GM12891 (cell line): Measurements from ENCODE around the gene LANCL1.
A peak's percentile ranks its signal among the peaks of the same experiment; 100 is the strongest.
"Not testable (repeated sequence)": the region's sequence is repeated elsewhere in the genome, so short reads cannot be mapped to it uniquely, and the experiment has no call there.

Experiments used
- DNase-seq: peaks from one replicate; pipeline ENCODE4 v3.0.0; 2011; ENCODE audit warnings: low spot score; ENCODE audit not compliant: insufficient read length
- FAIRE-seq: peaks from 2 replicates; lab custom pipeline; 2011; peaks lifted over from hg19 to GRCh38; lab: Jason Lieb, UNC
- PAX5 ChIP-seq: IDR thresholded peaks from 2 replicates; pipeline ENCODE4 v1.6.1; 2011; ENCODE audit warnings: low read length, moderate library complexity, mild to moderate bottlenecking; ENCODE audit not compliant: insufficient read depth, severe bottlenecking
- POLR2A ChIP-seq: IDR thresholded peaks from 2 replicates; pipeline ENCODE4 v1.6.1; 2011; ENCODE audit warnings: low read depth, low read length, control low read depth
- POLR2AphosphoS5 ChIP-seq: IDR thresholded peaks from 2 replicates; pipeline ENCODE4 v1.6.1; 2011; ENCODE audit warnings: low read depth, low read length, control low read depth
- POU2F2 ChIP-seq: IDR thresholded peaks from 2 replicates; pipeline ENCODE4 v1.6.1; 2011; ENCODE audit warnings: low read depth, mild to moderate bottlenecking, control low read depth, low read length, moderate library complexity
- SPI1 ChIP-seq: IDR thresholded peaks from 2 replicates; pipeline ENCODE4 v1.6.1; 2011; ENCODE audit warnings: low read depth, low read length, control low read depth
- TAF1 ChIP-seq: IDR thresholded peaks from 2 replicates; pipeline ENCODE4 v1.6.1; 2011; ENCODE audit warnings: low read depth, low read length, control low read depth

LANCL1 gene

GRCh38 chr2:210460322-210461227, 16.0 kb downstream of the LANCL1 start:
- FAIRE-seq (no peak), DNase-seq (no peak)
- TF ChIP-seq POLR2AphosphoS5 (no peak), PAX5 (no peak), SPI1 (no peak), TAF1 (no peak), POLR2A (no peak), POU2F2 (no peak)

GRCh38 chr2:210459880-210460279, 16.7 kb downstream of the LANCL1 start:
- DNase-seq (no peak), FAIRE-seq (peak; percentile 50)
- TF ChIP-seq TAF1 (no peak), PAX5 (no peak), POLR2AphosphoS5 (no peak), POU2F2 (no peak), POLR2A (no peak), SPI1 (no peak)

- FAIRE-seq (no peak), DNase-seq (no peak)
- no peak for TF ChIP-seq TAF1
- no peak for TF ChIP-seq POU2F2
- no peak for TF ChIP-seq SPI1
- no peak for TF ChIP-seq POLR2A
- no peak for TF ChIP-seq PAX5
- no peak for TF ChIP-seq POLR2AphosphoS5
Observed at GRCh38 chr2:210459407-210459806, 17.2 kb downstream of the LANCL1 start.

GRCh38 chr2:210458395-210458794, 18.2 kb downstream of the LANCL1 start:
- FAIRE-seq: no peak
- TF ChIP-seq SPI1: no peak
- no peak for TF ChIP-seq POLR2A
- no peak for TF ChIP-seq POU2F2
- no peak for DNase-seq

GRCh38 chr2:210456571-210456970, 20.0 kb downstream of the LANCL1 start:
- DNase-seq (no peak), FAIRE-seq (no peak)
- TF ChIP-seq TAF1: no peak
- no peak for TF ChIP-seq PAX5
- no peak for TF ChIP-seq POU2F2
- no peak for TF ChIP-seq POLR2AphosphoS5
- TF ChIP-seq SPI1: no peak
- TF ChIP-seq POLR2A: no peak

- no peak for DNase-seq
- TF ChIP-seq POLR2A (no peak), SPI1 (no peak), POLR2AphosphoS5 (no peak), POU2F2 (no peak), PAX5 (no peak), TAF1 (no peak)
- no peak for FAIRE-seq
Observed at GRCh38 chr2:210454336-210454735, 22.2 kb downstream of the LANCL1 start.

GRCh38 chr2:210452194-210452593, 24.4 kb downstream of the LANCL1 start:
- TF ChIP-seq POLR2AphosphoS5 (no peak), POU2F2 (no peak), TAF1 (no peak), SPI1 (no peak), POLR2A (no peak), PAX5 (no peak)
- FAIRE-seq: no peak
- no peak for DNase-seq

GRCh38 chr2:210450942-210451341, 25.6 kb downstream of the LANCL1 start:
- not testable (repeated sequence) for FAIRE-seq, DNase-seq

- DNase-seq: no peak
- TF ChIP-seq PAX5 (no peak), TAF1 (no peak), SPI1 (no peak), POU2F2 (no peak), POLR2A (no peak)
- no peak for FAIRE-seq
Observed at GRCh38 chr2:210445732-210446131, 30.8 kb downstream of the LANCL1 start.

GRCh38 chr2:210445116-210445707, 31.3 kb downstream of the LANCL1 start:
- DNase-seq (no peak), FAIRE-seq (peak; percentile 86)
- TF ChIP-seq POU2F2 (no peak), POLR2AphosphoS5 (no peak), POLR2A (no peak), SPI1 (no peak), TAF1 (no peak), PAX5 (no peak)
